ENCODE measurements around the gene ECHDC3. TPM values are rescaled to one million over a fixed set of nuclear protein-coding genes. Genes with fewer than 3 reads are reported as not detected.

ECHDC3 gene
- total RNA-seq, 1 experiment from 2014 or later = 0.78 TPM

DNA sequence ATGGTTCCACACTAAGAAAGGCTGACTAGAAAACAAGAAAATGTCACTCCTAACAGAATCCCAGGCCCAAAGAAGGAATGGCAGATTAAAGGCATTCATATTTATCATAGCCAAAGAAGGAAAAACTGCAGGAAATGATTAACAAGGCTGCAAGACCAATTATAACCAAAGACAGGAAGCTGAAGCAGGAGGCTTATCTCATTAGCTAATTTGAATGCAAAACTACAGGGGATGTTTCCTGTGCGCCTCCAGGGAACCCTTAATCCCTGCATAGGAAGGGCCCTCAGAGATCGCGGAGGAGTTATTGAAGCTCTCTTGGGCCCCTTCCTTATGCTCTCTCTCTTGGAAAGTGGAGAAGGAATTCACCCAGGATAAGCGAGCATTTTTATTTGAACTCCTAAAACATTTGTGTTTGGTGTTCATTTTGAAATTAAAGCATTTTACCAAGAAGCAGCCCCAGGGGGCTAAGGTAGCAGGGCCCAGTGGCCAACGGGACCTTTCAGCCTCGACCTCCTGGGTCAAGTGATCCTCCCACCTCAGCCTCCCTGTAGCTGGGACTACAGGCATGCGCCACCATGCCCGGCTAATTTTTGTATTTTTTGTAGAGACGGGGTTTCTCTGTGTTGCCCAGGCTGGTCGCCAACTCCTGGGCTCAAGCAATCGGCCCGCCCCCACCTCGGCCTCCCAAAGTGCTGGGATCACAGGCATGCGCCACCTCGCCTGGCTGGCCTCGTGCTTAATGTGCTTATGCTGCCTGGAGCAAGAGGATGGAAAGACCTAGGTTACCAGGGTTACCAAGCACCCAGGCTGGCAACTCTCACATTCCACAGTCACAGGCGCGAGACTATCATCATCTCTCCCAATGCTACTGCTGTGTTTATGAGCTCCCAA, 56.9 kb downstream of the ECHDC3 start:
- DNase-seq (ENCODE audit: low spot score) = no peak
- in situ Hi-C loops (cut with HindIII; ENCODE audit: low sequenced_read_pairs) = no loop called here

GRCh38 chr10:11799736-11800080, 57.5 kb downstream of the ECHDC3 start:
- in situ Hi-C loops (cut with HindIII; ENCODE audit: low sequenced_read_pairs) = no loop called here
- no peak for DNase-seq (ENCODE audit: low spot score)

DNA sequence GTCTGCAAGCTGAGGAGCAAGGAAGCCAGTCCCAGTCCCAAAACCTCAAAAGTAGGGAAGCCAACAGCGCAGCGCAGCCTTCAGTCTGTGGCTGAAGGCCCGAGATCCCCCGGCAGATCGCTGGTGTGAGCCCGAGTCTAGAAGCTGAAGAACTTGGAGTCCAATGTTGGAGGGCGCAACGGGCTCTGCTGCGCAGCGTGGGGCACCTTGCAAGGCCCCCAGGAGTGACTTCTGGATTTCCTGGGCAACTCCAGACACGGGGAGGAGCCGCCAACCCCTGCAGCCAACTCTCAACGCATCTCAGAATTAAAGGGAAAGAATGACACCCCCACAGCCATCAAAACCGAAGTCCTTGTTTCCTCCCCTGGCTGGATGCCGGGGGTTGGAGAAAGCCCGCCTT, 62.2 kb downstream of the ECHDC3 start:
- in situ Hi-C loops (cut with HindIII; ENCODE audit: low sequenced_read_pairs) = no loop called here
- no peak for DNase-seq (ENCODE audit: low spot score)

DNA sequence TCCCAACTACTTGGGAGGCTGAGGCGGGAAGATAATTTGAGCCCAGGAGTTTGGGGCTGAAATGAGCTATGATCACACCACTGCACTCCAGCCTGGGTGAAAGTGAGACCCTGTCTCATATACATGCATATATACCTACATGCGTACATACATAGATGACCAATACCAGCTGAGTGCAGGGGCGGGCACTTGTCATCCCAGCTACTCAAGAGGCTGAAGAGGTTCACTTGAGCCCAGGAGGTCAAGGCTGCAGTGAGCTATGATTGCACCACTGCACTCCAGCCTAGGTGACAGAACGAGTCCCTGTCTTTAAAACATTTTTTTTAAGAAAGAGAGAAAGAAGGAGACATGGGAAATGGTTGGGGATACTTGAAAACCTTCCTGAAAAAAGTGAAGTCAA, 63.6 kb downstream of the ECHDC3 start:
- in situ Hi-C loops (cut with HindIII; ENCODE audit: low sequenced_read_pairs) = no loop called here
- no peak for DNase-seq (ENCODE audit: low spot score)

DNA sequence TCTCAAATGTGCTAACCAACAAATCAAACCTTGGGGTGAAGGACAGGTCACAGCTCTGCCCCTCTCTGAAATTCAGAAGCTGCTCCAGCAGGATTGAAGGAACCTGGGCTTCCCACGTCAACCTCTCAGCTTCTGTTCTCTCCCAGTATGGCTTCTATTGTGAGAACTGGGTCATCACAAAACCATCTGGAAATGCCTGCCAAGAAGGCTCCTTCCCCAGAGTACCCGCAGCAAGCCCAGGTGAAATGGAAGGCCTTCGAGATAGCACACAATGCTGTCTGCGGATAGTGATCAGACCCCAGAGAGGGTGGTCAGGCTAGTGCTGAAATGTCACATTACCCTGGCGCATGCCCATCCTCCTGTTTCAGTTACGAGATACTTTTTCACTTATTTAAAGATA, 64.5 kb downstream of the ECHDC3 start:
- DNase-seq (ENCODE audit: low spot score) = peak; percentile 75
- in situ Hi-C loops (cut with HindIII; ENCODE audit: low sequenced_read_pairs) = no loop called here

DNA sequence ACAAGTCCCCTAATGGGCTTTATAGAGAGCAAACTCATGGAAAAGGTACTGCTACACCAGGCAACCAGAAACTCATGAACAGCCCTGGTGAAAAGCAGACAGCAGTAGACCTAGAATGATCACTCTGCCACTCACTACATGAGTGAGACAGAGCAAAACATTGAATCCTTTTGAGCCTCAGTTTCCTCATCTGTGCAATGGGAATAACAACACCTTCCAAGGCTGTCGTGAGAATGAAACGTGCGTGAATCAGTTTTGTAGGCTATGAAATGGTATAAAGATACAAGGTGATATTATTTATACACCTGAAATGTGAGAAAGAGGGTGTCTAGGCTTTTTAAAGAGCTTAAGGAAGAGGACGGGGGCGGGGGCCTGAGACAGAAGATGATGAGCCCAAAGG, 66.6 kb downstream of the ECHDC3 start:
- in situ Hi-C loops (cut with HindIII; ENCODE audit: low sequenced_read_pairs) = no loop called here
- no peak for DNase-seq (ENCODE audit: low spot score)

DNA sequence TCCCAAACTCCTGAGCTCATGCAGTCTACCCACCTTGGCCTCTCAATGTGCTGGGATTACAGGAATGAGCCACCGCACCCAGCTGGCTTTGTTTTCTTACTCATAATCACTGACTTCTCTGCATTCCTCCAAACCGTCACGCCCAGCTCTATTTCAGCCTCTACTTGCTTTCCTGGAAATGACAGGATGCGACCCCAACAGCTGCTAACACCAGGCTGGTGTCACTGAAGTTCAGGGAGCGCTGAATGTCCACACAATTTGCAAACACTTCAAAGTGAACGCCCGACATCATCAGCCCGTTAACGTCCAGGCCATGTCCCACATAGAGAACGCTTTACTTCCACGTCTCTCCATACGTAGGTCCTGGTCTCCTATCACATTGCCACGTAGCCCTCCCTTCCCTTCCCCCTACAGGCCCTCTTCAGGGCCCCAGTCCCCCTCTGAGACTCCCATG, 68.2 kb downstream of the ECHDC3 start:
- in situ Hi-C loops (cut with HindIII; ENCODE audit: low sequenced_read_pairs) = no loop called here
- DNase-seq (ENCODE audit: low spot score) = no peak

GRCh38 chr10:11810973-11811372, 68.8 kb downstream of the ECHDC3 start:
- in situ Hi-C loops (cut with HindIII; ENCODE audit: low sequenced_read_pairs) = no loop called here
- DNase-seq (ENCODE audit: low spot score) = no peak

DNA sequence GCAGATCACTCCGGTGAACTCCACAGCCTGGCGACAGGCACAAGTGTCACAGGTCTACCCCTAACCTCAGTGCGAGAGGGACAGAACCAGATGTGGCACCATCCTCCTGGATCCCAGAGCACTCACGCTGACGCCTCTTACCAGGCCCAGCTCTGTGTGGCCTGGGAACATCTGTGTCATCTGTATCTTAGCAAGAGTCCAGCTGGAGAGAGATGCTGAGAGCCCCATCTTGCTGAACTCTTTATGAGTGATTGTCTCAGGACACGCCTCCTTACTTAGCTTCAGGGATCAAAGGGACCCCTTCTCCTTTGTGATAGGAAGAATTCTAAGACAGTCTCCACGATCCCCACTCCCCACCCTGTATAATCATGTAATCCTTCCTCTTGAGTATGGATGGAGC, 71.0 kb downstream of the ECHDC3 start:
- in situ Hi-C loops (cut with HindIII; ENCODE audit: low sequenced_read_pairs) = no loop called here

More for the DNA sequence above, 71.0 kb downstream of the ECHDC3 start:
- no peak for DNase-seq (ENCODE audit: low spot score)

Other genes starting within 250 kb of the ECHDC3 start
- gene USP6NL, start 130.7 kb upstream of the ECHDC3 start, total RNA-seq (2014; rRNA removed; shearing (Covaris generic)) = 7.8 and 9.3 TPM in 2 replicates
- 1.3 and 7.3 TPM in 2 replicates for gene PROSER2, start 81.0 kb downstream of the ECHDC3 start, total RNA-seq (2014; rRNA removed; shearing (Covaris generic))